GM12878 (cell line): ENCODE results near the gene PLOD2. TPM values are rescaled to one million over a fixed set of nuclear protein-coding genes. Genes with fewer than 3 reads are reported as not detected.

Source experiments
- POLR2AphosphoS5 ChIP-seq: IDR thresholded peaks from 2 replicates; pipeline ENCODE4 v1.6.1; 2011; ENCODE audit warnings: mild to moderate bottlenecking, low read length, inconsistent platforms
- polyA plus RNA-seq, 11 experiments: library from polyadenylated mRNA; depleted of rRNA in 4 of 11; unstranded in 6 of 11; stranded (reverse) in 5 of 11; fragments of >200 nt; fragmentation: Nextera tagmentation in 4 of 11; fragmentation: Illumina TruSeq in 1 of 11; extraction: Ambion mirVana in 4 of 11; extraction: Trizol in 1 of 11; gene quantifications; 1 replicate in 1 of 11; 2 replicates in 10 of 11; pipeline versions ENCODE4 v1.2.1 to v1.2.3, GENCODE V29; 2011 to 2016; ENCODE audit warnings: inconsistent platforms in 2 of 11, missing spikeins in 2 of 11, low read depth in 1 of 11
- total RNA-seq, 4 experiments: library from RNA; depleted of rRNA in 3 of 4; stranded (reverse); fragments of >200 nt in 3 of 4; fragmentation: Illumina TruSeq in 1 of 4; extraction: Trizol in 1 of 4; gene quantifications; 2 replicates each; pipeline versions ENCODE4 v1.2.1 to v1.2.3, GENCODE V29; 2013 to 2021
- TF ChIP-seq, protein P1 (sequence below): fragments of 450-650 bp; IDR thresholded peaks from 2 replicates; pipeline ENCODE4 v1.6.1; 2016; ENCODE audit warnings: mild to moderate bottlenecking
- TF ChIP-seq, protein P2 (sequence below): IDR thresholded peaks from 2 replicates; pipeline ENCODE4 v1.6.1; 2012; ENCODE audit warnings: low read depth, low read length, improper control_type of control experiment

Gene PLOD2
- total and polyA plus RNA-seq, 10 of the 15 experiments (the other 5 are each of a cell fraction or from before 2014, with no cell fraction given) = 0.03 to 0.56 (median 0.33) TPM; not detected in 4

DNA sequence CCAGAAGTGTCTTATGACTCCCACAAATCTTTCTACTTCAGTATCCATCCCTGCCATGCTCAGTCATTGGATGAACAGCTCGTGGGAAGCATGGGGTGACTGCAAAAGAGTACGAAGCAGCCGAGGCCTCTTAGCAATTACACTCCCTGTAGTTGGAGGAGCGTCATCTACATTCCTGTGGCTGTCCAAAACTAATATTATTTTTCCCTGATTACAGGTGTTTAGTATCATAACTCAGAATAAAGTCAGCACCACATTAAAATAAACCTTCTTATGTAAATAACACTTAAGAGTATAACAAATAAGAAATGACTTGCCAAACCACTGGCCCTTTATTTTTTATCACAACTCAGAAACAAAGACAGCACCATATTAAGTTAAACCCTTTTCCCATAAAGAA is 141.5 kb downstream of the PLOD2 start (continued):
- no peak for TF ChIP-seq POLR2AphosphoS5
- TF ChIP-seq, protein P1, sequence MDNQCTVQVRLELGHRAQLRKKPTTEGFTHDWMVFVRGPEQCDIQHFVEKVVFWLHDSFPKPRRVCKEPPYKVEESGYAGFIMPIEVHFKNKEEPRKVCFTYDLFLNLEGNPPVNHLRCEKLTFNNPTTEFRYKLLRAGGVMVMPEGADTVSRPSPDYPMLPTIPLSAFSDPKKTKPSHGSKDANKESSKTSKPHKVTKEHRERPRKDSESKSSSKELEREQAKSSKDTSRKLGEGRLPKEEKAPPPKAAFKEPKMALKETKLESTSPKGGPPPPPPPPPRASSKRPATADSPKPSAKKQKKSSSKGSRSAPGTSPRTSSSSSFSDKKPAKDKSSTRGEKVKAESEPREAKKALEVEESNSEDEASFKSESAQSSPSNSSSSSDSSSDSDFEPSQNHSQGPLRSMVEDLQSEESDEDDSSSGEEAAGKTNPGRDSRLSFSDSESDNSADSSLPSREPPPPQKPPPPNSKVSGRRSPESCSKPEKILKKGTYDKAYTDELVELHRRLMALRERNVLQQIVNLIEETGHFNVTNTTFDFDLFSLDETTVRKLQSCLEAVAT = no peak
- TF ChIP-seq, protein P2, sequence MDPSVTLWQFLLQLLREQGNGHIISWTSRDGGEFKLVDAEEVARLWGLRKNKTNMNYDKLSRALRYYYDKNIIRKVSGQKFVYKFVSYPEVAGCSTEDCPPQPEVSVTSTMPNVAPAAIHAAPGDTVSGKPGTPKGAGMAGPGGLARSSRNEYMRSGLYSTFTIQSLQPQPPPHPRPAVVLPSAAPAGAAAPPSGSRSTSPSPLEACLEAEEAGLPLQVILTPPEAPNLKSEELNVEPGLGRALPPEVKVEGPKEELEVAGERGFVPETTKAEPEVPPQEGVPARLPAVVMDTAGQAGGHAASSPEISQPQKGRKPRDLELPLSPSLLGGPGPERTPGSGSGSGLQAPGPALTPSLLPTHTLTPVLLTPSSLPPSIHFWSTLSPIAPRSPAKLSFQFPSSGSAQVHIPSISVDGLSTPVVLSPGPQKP = no peak

Other genes with a start within 250 kb of the PLOD2 start
- gene PLSCR4, start 89.9 kb upstream of the PLOD2 start, total RNA-seq (2014; rRNA removed) = not detected in 2 replicates
- gene PLSCR4, start 89.9 kb upstream of the PLOD2 start, total RNA-seq (2014; rRNA removed; fragmentation: Illumina TruSeq; extraction: Trizol) = not detected in 2 replicates
- gene PLSCR4, start 89.9 kb upstream of the PLOD2 start, total RNA-seq (2021) = not detected in 2 replicates
- gene PLSCR4, start 89.9 kb upstream of the PLOD2 start, polyA plus RNA-seq (2011; rRNA removed) = not detected in 2 replicates
- not detected in 2 replicates for gene PLSCR4, start 89.9 kb upstream of the PLOD2 start, polyA plus RNA-seq (2014; fragmentation: Illumina TruSeq; extraction: Trizol)
- under 1 TPM in 1 of 2 experiments, not detected in 1; 0.02 TPM for gene PLSCR4, start 89.9 kb upstream of the PLOD2 start, polyA plus RNA-seq (2014; fragmentation: Nextera tagmentation; extraction: Ambion mirVana)
- not detected in 2 replicates for gene PLSCR4, start 89.9 kb upstream of the PLOD2 start, polyA plus RNA-seq (2014; rRNA removed)
- not detected for gene PLSCR4, start 89.9 kb upstream of the PLOD2 start, polyA plus RNA-seq (2016; fragmentation: Nextera tagmentation; extraction: Ambion mirVana)